Measurements from ENCODE around the gene MASP1. TPM values are rescaled to one million over a fixed set of nuclear protein-coding genes. Genes with fewer than 3 reads are reported as not detected.

Gene MASP1
- total and polyA plus RNA-seq, 8 donors = 0.06 to 1.3 (median 0.35) TPM

DNA sequence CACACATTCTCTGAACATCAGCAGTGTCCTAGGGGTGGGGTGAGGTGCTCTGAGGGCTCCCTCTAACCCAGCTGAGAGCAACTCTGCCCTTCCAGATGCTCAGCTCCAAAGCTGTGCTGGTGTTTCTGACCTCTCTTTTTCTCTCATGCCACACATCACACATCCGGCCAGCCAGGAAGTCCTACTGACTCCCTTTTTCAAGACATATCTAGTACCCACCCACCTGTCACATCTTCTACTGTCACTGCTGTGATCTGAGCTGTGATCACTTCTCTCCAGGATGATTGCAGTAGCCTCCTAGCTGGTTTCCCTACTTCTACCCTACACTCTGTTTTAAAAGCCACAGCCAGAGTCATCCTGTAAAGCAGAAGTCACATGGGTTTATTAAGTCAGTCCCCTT lies 30.2 kb upstream of the MASP1 start:
- intact Hi-C loops (cut with DNase I) = no loop called here
- Histone ChIP-seq H3K27ac (no peak overlapping the region), H3K27me3 (no peaks in the 10 kb centered on the region), H3K9me3 (no peaks in the 10 kb centered on the region), H3K4me1 (peaks cover 0 to 5% (median 0%) of the 10 kb centered on the region in 3 donors), H3K4me3 (no peak overlapping the region), H3K36me3 (no peaks in the 10 kb centered on the region)
- TF ChIP-seq, protein P1, sequence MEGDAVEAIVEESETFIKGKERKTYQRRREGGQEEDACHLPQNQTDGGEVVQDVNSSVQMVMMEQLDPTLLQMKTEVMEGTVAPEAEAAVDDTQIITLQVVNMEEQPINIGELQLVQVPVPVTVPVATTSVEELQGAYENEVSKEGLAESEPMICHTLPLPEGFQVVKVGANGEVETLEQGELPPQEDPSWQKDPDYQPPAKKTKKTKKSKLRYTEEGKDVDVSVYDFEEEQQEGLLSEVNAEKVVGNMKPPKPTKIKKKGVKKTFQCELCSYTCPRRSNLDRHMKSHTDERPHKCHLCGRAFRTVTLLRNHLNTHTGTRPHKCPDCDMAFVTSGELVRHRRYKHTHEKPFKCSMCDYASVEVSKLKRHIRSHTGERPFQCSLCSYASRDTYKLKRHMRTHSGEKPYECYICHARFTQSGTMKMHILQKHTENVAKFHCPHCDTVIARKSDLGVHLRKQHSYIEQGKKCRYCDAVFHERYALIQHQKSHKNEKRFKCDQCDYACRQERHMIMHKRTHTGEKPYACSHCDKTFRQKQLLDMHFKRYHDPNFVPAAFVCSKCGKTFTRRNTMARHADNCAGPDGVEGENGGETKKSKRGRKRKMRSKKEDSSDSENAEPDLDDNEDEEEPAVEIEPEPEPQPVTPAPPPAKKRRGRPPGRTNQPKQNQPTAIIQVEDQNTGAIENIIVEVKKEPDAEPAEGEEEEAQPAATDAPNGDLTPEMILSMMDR (IDR thresholded peaks at IDR 0.05) = no peak
- ATAC-seq (no peak), DNase-seq (no peak), FAIRE-seq (no peak)
- WGBS, 2 donors = 67 to 71% methylated on average over 1 of the region's 1 CpG

DNA sequence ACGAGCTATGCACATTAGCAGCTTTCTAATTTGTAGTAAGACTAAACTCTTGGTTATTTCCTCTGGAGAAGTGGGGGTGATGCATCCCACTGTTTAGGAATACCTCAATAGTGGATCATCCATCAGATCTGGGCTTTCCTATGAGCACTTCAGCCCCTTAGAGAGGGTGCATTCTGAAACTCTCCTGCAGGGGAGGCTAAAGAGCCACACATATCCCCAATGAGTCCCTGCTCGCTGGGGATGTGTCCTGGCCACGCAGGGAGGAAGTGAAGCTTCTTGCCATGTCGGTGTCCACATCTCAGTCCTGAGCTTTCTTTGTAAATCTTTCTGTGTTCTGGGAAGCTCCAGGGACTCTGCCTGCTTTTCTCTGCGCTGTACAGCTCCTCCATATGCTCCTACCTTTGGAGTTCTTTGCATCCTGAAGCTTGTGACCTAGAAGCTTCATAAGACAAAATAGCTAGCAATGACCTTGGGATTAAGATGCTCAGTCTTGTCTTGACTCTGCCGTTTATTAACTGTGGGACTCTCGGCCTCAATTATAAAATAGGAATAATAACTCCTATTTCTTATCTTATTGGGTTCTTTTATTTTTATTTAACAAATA lies 28.3 kb upstream of the MASP1 start:
- Histone ChIP-seq H3K4me3 (no peak overlapping the region), H3K9me3 (no peaks in the 10 kb centered on the region), H3K36me3 (no peaks in the 10 kb centered on the region), H3K27ac (no peak overlapping the region), H3K4me1 (peaks cover 0 to 5% (median 0%) of the 10 kb centered on the region in 3 donors), H3K27me3 (no peaks in the 10 kb centered on the region)
- 21 to 30% methylated on average over 7 of the region's 7 CpGs for WGBS, 2 donors
- intact Hi-C loops (cut with DNase I) = loop anchor here in 2 of 3 donors (2.0 to 5.0 kb wide), 2 partner anchors 359 to 362 kb away; no protein-coding TSS in a partner anchor
- TF ChIP-seq, protein P1 (IDR thresholded peaks at IDR 0.05) = peak; percentile 59 to 76 (median 62)
- peak in 5 of 6 donors; percentile 24 to 62 (median 41) for DNase-seq
- peak; percentile 74 to 95 (median 92) for ATAC-seq
- FAIRE-seq = no peak

DNA sequence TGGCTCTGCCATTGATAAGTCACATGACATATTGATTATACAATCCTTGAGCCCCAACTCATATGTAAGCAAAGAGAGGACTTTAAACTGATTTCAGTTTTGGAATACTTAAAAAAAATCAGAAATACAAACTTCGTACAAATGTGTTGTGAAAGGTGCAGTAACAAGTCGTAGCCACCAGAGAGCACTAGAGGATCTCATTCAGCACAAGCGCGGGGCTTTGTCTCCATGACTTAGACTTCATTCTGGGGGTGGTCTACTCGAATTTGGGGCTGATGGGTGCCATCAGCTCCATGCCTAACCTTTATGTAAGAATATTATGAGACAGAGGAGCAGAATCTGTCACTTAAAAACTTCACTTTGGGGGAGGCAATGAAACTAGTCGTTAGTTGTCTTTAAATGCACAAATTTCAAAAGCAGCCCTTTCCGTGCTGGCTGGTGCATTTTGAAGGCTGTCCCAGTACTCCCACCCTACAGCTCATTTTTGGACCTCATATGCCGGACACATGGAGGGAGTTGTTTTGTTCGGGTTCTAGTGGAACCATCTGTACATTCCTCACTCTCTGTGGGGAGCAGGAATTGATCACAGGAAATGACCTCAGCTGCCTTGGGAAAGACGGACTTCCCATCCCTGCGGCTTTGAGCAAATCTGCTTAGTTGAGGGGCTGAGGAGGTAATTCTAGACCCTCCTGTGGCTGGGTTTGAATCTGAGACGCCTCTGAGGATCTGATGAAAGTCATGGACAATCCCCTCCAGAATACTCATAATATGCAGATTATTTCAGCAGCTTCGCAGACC lies 27.5 kb upstream of the MASP1 start:
- WGBS, 2 donors = 10 to 14% methylated on average over 13 of the region's 13 CpGs
- DNase-seq (peak in 3 of 6 donors; percentile 17 to 45 (median 26)), FAIRE-seq (peak; percentile 34), ATAC-seq (peak; percentile 72 to 93 (median 86))
- peak overlapping the region in 2 of 4 donors; percentile 4 to 27 for H3K4me3 ChIP-seq
- intact Hi-C loops (cut with DNase I) = loop anchor here in 2 of 3 donors (2.0 to 5.0 kb wide), 2 partner anchors 360 to 363 kb away; no protein-coding TSS in a partner anchor
- H3K27ac ChIP-seq = no peak overlapping the region
- no peaks in the 10 kb centered on the region for H3K9me3 ChIP-seq
- no peaks in the 10 kb centered on the region for H3K27me3 ChIP-seq
- H3K4me1 ChIP-seq = peaks cover 0 to 5% (median 0%) of the 10 kb centered on the region in 3 donors
- H3K36me3 ChIP-seq = no peaks in the 10 kb centered on the region
- TF ChIP-seq, protein P1 (IDR thresholded peaks at IDR 0.05) = peak; percentile 61 to 86 (median 64)

DNA sequence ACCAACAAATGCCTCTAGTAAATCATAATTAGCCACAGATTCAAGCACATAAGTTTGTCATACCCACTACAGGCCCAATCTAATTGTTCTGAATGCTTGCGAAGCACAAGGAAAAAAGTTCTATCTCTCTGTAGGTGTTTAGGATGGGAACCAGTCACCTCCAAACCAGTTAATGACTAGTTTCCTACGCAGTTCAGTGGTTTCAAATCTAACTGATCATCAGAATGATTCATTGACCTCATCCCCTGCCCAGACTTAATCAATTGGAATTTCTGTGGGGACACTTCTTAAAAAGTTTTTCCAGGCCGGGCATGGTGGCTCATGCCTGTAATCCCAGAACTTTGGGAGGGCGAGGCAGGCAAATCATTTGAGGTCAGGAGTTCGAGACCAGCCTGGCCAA lies 24.3 kb upstream of the MASP1 start:
- TF ChIP-seq, protein P1 (IDR thresholded peaks at IDR 0.05) = no peak
- H3K9me3 ChIP-seq = no peaks in the 10 kb centered on the region
- WGBS, 2 donors = 70 to 75% methylated on average over 5 of the region's 5 CpGs
- DNase-seq (no peak), FAIRE-seq (no peak), ATAC-seq (no peak)
- intact Hi-C loops (cut with DNase I) = loop anchor here in 1 of 3 donors (5.0 kb wide), 1 partner anchor 366 kb away; no protein-coding TSS in a partner anchor
- H3K27ac ChIP-seq = no peak overlapping the region
- H3K27me3 ChIP-seq = no peaks in the 10 kb centered on the region
- H3K4me1 ChIP-seq = peaks cover 0 to 5% (median 0%) of the 10 kb centered on the region in 3 donors
- H3K36me3 ChIP-seq = no peaks in the 10 kb centered on the region
- H3K4me3 ChIP-seq = no peak overlapping the region

Measured in pancreas (tissue), 10 donors.